Fibroblast of the aortic adventitia (primary cell): Measurements from ENCODE around the gene SNAP47. TPM values are rescaled to one million over a fixed set of nuclear protein-coding genes. Genes with fewer than 3 reads are reported as not detected.

Source experiments
- DNase-seq: peaks from one replicate; pipeline ENCODE4 v3.0.0-alpha.2; 2010; ENCODE audit warnings: low read depth
- H3K4me3 ChIP-seq: 2 replicates; pipeline ENCODE4 v1.5.1; 2011; ENCODE audit warnings: low read depth, mild to moderate bottlenecking, control low read depth, low read length, moderate library complexity
- CTCF ChIP-seq: IDR thresholded peaks from 2 replicates; pipeline ENCODE4 v1.5.1; 2011; ENCODE audit warnings: mild to moderate bottlenecking, low read length, control low read depth, inconsistent platforms; ENCODE audit not compliant: insufficient read depth
- total RNA-seq: library from RNA; depleted of rRNA; stranded (reverse); fragments of >200 nt; gene quantifications from 2 replicates; pipeline ENCODE4 v1.2.3, GENCODE V29; 2012; ENCODE audit warnings: low replicate concordance

Gene SNAP47
- total RNA-seq, 1 donor, result 35.9 TPM

- DNase-seq, result no peak
- no peak for TF ChIP-seq CTCF
- H3K4me3 ChIP-seq, result no peak overlapping the region
Observed at GRCh38 chr1:227764019-227764391, 28.8 kb downstream of the SNAP47 start.

- no peak for TF ChIP-seq CTCF
- no peak for DNase-seq
- no peak overlapping the region for H3K4me3 ChIP-seq
Observed at GRCh38 chr1:227765261-227766014, 30.2 kb downstream of the SNAP47 start.

GRCh38 chr1:227766015-227766634 is 30.9 kb downstream of the SNAP47 start:
- DNase-seq, result no peak
- TF ChIP-seq CTCF, result no peak
- H3K4me3 ChIP-seq, result no peak overlapping the region

- no peak overlapping the region for H3K4me3 ChIP-seq
- no peak for DNase-seq
- no peak for TF ChIP-seq CTCF
Observed at GRCh38 chr1:227766653-227767277, 31.5 kb downstream of the SNAP47 start.

- no peak for DNase-seq
- TF ChIP-seq CTCF, result no peak
- H3K4me3 ChIP-seq, result no peak overlapping the region
Observed at GRCh38 chr1:227767401-227768124, 32.3 kb downstream of the SNAP47 start.

- no peak overlapping the region for H3K4me3 ChIP-seq
- DNase-seq, result no peak
- no peak for TF ChIP-seq CTCF
Observed at GRCh38 chr1:227768125-227768439, 32.8 kb downstream of the SNAP47 start.
